Osteocyte (in vitro differentiated cells): ENCODE results near the gene CACNA2D1. TPM values are rescaled to one million over a fixed set of nuclear protein-coding genes. Genes with fewer than 3 reads are reported as not detected.

ENCODE experiments used
- DNase-seq: peaks from one replicate; pipeline ENCODE4 v3.0.0; 2021; ENCODE audit warnings: mixed read lengths; ENCODE audit not compliant: unreplicated experiment; ENCODE audit errors: extremely low spot score
- H3K27ac Mint-ChIP-seq: one replicate; pipeline ENCODE4 v1.8.0; 2021; ENCODE audit warnings: mild to moderate bottlenecking, mixed read lengths; ENCODE audit not compliant: unreplicated experiment
- H3K27me3 Mint-ChIP-seq: one replicate; pipeline ENCODE4 v1.8.0; 2021; ENCODE audit warnings: mixed read lengths; ENCODE audit not compliant: unreplicated experiment
- H3K36me3 Mint-ChIP-seq: one replicate; pipeline ENCODE4 v1.8.0; 2021; ENCODE audit warnings: mixed read lengths; ENCODE audit not compliant: unreplicated experiment
- H3K4me1 Mint-ChIP-seq: one replicate; pipeline ENCODE4 v1.8.0; 2021; ENCODE audit warnings: mixed read lengths; ENCODE audit not compliant: unreplicated experiment
- H3K4me3 Mint-ChIP-seq: one replicate; pipeline ENCODE4 v1.8.0; 2021; ENCODE audit warnings: mild to moderate bottlenecking, moderate library complexity, mixed read lengths; ENCODE audit not compliant: unreplicated experiment
- H3K9me3 Mint-ChIP-seq: one replicate; pipeline ENCODE4 v1.8.0; 2021; ENCODE audit warnings: mixed read lengths; ENCODE audit not compliant: unreplicated experiment
- CTCF ChIP-seq: fragments of 200-600 bp; sonication (generic); IDR thresholded peaks from 2 replicates; pipeline ENCODE4 v1.5.0; 2021; ENCODE audit warnings: antibody characterized with exemption, mild to moderate bottlenecking, moderate library complexity
- total RNA-seq: library from RNA; stranded (reverse); gene quantifications from 2 replicates; pipeline ENCODE4 v1.2.1, GENCODE V29; 2021

CACNA2D1 gene
- total RNA-seq, 1 donor from 2014 or later, result 24.3 TPM

DNA sequence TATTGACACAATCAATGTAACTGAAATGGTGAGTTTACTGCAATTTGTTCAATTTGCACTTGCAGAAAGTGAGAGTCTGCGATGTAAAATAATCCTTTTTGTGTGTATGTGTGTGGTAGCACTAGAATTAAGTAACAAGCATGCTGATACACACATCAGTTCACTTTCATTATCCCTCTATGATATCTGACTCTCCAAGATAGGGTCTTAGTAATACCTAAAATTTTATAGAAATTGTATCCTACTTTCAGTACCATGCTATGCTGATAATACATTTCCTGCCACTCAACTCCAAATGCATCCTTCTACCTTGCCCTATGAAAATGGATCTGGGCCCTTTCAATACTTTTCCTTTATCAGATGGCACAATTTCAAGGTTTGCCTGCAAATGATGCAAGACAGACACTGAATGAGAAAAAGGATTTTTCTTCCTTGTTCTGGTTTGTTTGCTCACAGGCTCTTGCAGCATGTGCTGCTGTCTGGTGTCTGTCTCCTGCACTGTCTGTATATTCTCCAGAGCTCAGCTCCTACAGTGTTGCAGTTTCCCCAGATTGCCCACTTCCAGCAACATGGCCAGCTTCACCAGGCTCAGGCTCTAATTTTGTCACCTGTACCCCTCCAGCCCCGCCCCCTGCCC lies 375.8 kb downstream of the CACNA2D1 start:
- no peak for TF ChIP-seq CTCF
- H3K27me3 Mint-ChIP-seq, result no peaks in the 10 kb centered on the region
- H3K27ac Mint-ChIP-seq, result no peak overlapping the region
- peaks cover 2% of the 10 kb centered on the region for H3K36me3 Mint-ChIP-seq
- no peaks in the 10 kb centered on the region for H3K4me1 Mint-ChIP-seq
- no peak for DNase-seq
- H3K9me3 Mint-ChIP-seq, result no peaks in the 10 kb centered on the region
- H3K4me3 Mint-ChIP-seq, result no peak overlapping the region

- DNase-seq, result no peak
- H3K36me3 Mint-ChIP-seq, result peaks cover 17% of the 10 kb centered on the region
- peaks cover 3% of the 10 kb centered on the region for H3K9me3 Mint-ChIP-seq
- no peak for TF ChIP-seq CTCF
- H3K27me3 Mint-ChIP-seq, result no peaks in the 10 kb centered on the region
- no peak overlapping the region for H3K4me3 Mint-ChIP-seq
- no peak overlapping the region for H3K27ac Mint-ChIP-seq
- no peaks in the 10 kb centered on the region for H3K4me1 Mint-ChIP-seq
Measured at GRCh38 chr7:82057476-82057875, 386.1 kb downstream of the CACNA2D1 start.

DNA sequence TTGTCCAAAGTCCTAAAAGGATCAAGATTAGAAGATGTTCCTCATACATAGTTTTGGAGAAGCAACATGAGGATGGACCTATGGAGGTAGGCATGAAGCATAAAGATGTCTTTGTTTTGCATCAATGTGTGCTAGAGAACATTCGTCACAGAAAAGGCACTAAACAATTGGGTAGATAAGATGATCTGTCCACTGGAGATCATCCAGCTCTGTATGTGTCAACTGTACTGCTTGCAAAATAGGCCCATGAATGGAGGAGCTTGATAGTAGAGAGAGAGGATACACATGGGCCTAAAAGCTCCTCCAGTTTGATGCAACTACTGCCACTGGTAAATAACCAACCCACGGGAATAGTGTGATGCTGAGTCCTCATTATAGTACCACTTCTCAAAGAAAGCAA lies 387.3 kb downstream of the CACNA2D1 start:
- DNase-seq, result no peak
- Mint-ChIP-seq H3K27ac (no peak overlapping the region), H3K36me3 (peaks cover 17% of the 10 kb centered on the region), H3K9me3 (peaks cover 3% of the 10 kb centered on the region), H3K4me3 (no peak overlapping the region), H3K4me1 (no peaks in the 10 kb centered on the region), H3K27me3 (no peaks in the 10 kb centered on the region)
- no peak for TF ChIP-seq CTCF

- Mint-ChIP-seq H3K36me3 (peaks cover 15% of the 10 kb centered on the region), H3K27ac (no peak overlapping the region), H3K9me3 (peaks cover 3% of the 10 kb centered on the region), H3K4me1 (peaks cover 10% of the 10 kb centered on the region), H3K4me3 (no peak overlapping the region), H3K27me3 (no peaks in the 10 kb centered on the region)
- DNase-seq, result no peak
- no peak for TF ChIP-seq CTCF
Measured at GRCh38 chr7:82054544-82054943, 389.0 kb downstream of the CACNA2D1 start.

- no peak for DNase-seq
- H3K36me3 Mint-ChIP-seq, result peaks cover 8% of the 10 kb centered on the region
- peaks cover 3% of the 10 kb centered on the region for H3K9me3 Mint-ChIP-seq
- H3K4me3 Mint-ChIP-seq, result no peak overlapping the region
- no peak overlapping the region for H3K27ac Mint-ChIP-seq
- H3K4me1 Mint-ChIP-seq, result peaks cover 20% of the 10 kb centered on the region
- no peaks in the 10 kb centered on the region for H3K27me3 Mint-ChIP-seq
- TF ChIP-seq CTCF, result no peak
Measured at GRCh38 chr7:82053453-82054032, 390.0 kb downstream of the CACNA2D1 start.
